Natural killer cell treated with Interleukin-12 subunit alpha and Interleukin-12 subunit beta and Interleukin-15 and Interleukin-18, amount 100 ng/mL, for 72 hours (primary cell): ENCODE results near the gene ZNF462. TPM values are rescaled to one million over a fixed set of nuclear protein-coding genes. Genes with fewer than 3 reads are reported as not detected.
A peak's percentile ranks its signal among the peaks of the same experiment; 100 is the strongest.

Experiments used
- ATAC-seq, 2 donors: fragments of 150-1000 bp; cut with Tn5 transposase in 1 of 2; sonication (Bioruptor Pico), chemical (Tn5 transposase) in 1 of 2; 2 replicates each; pipeline ENCODE4 v1.10.0; 2021
- DNase-seq: peaks from one replicate; pipeline ENCODE4 v3.0.0; 2022; ENCODE audit warnings: low spot score
- H3K27ac Mint-ChIP-seq, 2 donors: 1 replicate in 1 of 2; 2 replicates in 1 of 2; pipeline ENCODE4 v1.8.0; 2022; ENCODE audit warnings: mixed read lengths in 2 of 2, mild to moderate bottlenecking in 1 of 2, moderate library complexity in 1 of 2
- H3K27me3 Mint-ChIP-seq, 2 donors: 1 replicate in 1 of 2; 2 replicates in 1 of 2; pipeline ENCODE4 v1.8.0; 2022; ENCODE audit warnings: mixed read lengths in 2 of 2
- H3K36me3 Mint-ChIP-seq: one replicate; pipeline ENCODE4 v1.8.0; 2022; ENCODE audit warnings: mixed read lengths
- H3K4me1 Mint-ChIP-seq, 2 donors: 1 replicate in 1 of 2; 2 replicates in 1 of 2; pipeline ENCODE4 v1.8.0; 2022; ENCODE audit warnings: low read depth in 2 of 2, mixed read lengths in 2 of 2, mild to moderate bottlenecking in 1 of 2
- H3K4me3 Mint-ChIP-seq: one replicate; pipeline ENCODE4 v1.8.0; 2022; ENCODE audit warnings: mixed read lengths
- H3K9me3 Mint-ChIP-seq: 2 replicates; pipeline ENCODE4 v1.8.0; 2022; ENCODE audit warnings: mixed read lengths
- total RNA-seq, 2 donors: library from RNA; stranded (reverse); gene quantifications; one replicate each; pipeline ENCODE4 v1.2.3, GENCODE V29; 2022

ZNF462 gene
- total RNA-seq, 2 donors from 2014 or later = 0.31 TPM; not detected in 1

DNA sequence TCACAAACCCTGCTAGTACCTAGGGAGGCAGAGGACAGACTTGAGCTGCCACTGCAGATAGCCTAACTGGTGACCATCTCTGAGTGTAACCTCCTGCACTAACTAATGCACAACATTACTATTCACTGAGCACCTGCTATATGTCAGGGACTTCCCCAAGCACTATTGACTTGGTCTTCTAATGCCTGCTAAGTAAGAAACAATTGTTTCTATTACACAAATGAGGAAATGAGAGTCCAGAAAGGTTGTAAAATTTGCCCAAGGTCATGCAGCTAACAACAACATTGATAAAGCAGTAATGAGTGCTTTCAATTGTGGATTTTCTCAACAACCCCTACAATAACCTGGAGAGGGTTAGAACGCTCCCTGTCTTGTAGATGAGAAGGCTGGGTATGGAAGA is 183.7 kb downstream of the ZNF462 start:
- no peaks in the 10 kb centered on the region for H3K9me3 Mint-ChIP-seq
- H3K4me3 Mint-ChIP-seq = no peak overlapping the region
- ATAC-seq (peak in 1 of 2 donors; percentile 41), DNase-seq (no peak)
- peaks cover 0 to 2% of the 10 kb centered on the region in 2 donors for H3K27me3 Mint-ChIP-seq
- H3K4me1 Mint-ChIP-seq = no peaks in the 10 kb centered on the region
- H3K36me3 Mint-ChIP-seq = no peaks in the 10 kb centered on the region
- no peak overlapping the region for H3K27ac Mint-ChIP-seq

DNA sequence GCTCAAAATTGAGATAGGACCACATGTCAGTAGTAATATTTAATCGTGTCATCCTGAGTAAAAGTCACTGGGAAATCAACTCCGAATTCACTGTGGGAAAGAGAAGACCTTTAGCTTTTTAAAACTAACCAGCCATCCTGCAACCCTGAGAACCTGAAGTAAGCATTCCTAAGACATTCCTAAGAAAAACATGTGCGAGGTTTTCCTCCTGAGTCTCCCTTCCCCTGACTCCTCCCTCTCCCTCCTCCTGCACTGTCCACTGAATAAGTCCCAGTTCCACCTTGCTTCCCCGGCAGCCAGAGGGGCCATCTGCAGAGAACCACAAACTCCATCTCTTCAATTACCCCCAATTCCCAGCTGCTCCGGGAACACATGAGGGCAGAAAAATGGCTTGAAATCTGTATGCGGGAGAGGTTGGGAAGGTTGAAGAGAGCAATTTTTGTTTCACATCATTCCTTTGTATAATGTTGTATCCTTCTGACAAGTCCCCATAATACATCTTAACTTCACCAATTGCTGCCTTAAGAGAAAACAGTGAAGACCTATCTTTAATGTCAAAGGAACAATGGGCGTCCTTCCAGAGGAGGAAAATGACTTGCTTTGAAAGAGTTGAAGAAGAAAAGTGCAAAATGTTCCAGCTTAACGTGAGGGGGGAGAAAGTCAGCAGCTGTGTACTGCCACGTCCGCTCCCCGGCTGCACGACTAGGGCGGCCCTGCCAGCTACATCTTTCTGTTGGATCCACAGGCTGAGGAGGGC is 186.3 kb downstream of the ZNF462 start:
- no peak overlapping the region for H3K27ac Mint-ChIP-seq
- H3K4me3 Mint-ChIP-seq = no peak overlapping the region
- peaks cover 0 to 2% of the 10 kb centered on the region in 2 donors for H3K27me3 Mint-ChIP-seq
- no peaks in the 10 kb centered on the region for H3K4me1 Mint-ChIP-seq
- ATAC-seq (no peak), DNase-seq (no peak)
- no peaks in the 10 kb centered on the region for H3K9me3 Mint-ChIP-seq
- H3K36me3 Mint-ChIP-seq = no peaks in the 10 kb centered on the region

DNA sequence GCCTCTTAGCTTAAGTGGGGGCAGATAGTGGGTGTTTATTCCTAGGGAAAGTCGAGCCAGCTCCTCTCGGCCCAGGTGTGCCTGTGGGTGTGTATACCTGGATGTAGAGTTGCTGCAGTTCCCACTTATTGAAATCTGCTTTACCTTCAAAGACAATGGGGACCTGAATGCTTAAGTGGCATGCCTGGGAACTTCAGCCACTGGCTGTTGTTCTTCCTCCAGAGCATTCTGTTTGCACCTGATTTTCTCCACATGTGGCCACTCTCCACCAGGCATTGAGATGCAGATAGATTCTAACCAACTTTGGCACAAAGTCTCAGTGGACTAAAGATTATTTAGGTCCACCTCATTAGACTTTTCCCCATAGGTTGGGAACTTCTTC is 186.8 kb downstream of the ZNF462 start:
- H3K36me3 Mint-ChIP-seq = no peaks in the 10 kb centered on the region
- no peaks in the 10 kb centered on the region for H3K4me1 Mint-ChIP-seq
- no peak overlapping the region for H3K27ac Mint-ChIP-seq
- peaks cover 0 to 2% of the 10 kb centered on the region in 2 donors for H3K27me3 Mint-ChIP-seq
- ATAC-seq = no peak
- H3K4me3 Mint-ChIP-seq = no peak overlapping the region
- no peak for DNase-seq
- H3K9me3 Mint-ChIP-seq = no peaks in the 10 kb centered on the region

DNA sequence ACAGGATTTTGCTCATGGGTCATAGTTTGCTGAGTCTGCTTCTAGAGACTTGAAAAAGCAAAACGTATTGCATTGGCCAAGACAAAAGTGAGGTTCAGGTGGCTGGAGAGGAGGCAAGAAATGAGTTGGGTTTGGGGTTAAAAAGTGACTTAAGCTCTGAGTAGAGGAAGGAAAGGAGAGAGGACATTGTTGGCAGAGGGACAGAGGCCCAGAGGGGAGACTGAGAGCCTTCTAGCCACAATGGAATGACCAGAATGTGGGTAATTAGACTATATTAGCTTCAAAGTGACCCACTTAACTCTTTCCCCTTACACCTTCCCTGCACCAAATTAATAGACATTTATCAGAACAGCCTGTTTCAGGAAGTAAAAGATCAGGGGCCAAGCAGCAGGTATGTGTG is 188.4 kb downstream of the ZNF462 start:
- ATAC-seq (no peak), DNase-seq (no peak)
- Mint-ChIP-seq H3K4me1 (no peaks in the 10 kb centered on the region), H3K36me3 (no peaks in the 10 kb centered on the region), H3K27me3 (peaks cover 0 to 2% of the 10 kb centered on the region in 2 donors), H3K9me3 (no peaks in the 10 kb centered on the region), H3K27ac (no peak overlapping the region), H3K4me3 (no peak overlapping the region)

DNA sequence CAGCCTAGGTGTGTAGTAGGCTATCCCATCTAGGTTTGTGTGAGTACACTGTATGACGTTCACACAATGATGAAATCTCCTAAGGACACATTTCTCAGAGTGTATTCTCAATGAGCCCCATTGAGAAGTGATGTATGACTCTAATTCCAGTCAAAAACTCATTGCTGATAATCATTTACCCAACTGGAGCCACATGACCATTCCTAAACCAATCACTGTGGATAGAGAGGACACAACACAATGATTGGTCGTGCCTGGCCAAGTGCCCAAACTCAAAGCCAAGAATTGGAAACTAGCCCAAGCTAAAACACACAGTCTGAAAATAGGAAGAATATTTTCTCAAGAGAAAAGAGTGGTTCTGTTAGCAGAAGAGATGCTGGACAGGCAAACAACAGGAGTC is 191.2 kb downstream of the ZNF462 start:
- Mint-ChIP-seq H3K4me3 (no peak overlapping the region), H3K9me3 (no peaks in the 10 kb centered on the region), H3K27me3 (peaks cover 8% of the 10 kb centered on the region in 2 donors), H3K27ac (no peak overlapping the region), H3K36me3 (no peaks in the 10 kb centered on the region), H3K4me1 (no peaks in the 10 kb centered on the region)
- ATAC-seq (no peak), DNase-seq (no peak)

DNA sequence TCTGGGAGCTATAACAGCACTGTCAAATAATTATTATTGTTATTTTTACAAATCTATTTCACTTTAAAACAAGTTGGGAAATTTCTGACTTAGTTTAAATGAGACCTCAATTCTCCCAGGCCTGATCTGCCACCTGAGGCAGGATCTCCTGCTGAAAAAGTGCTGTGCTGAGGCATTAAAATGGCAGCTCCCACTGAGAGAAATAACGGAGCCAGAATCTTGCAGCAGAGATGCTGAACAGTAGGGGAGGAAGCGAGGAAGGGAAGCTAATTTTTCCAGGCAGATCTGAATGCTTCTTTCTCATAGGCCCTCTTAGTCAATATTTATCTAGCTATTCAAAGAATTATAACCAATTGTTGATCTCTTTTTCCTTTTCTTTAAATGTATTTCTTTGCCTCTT is 196.3 kb downstream of the ZNF462 start:
- Mint-ChIP-seq H3K4me3 (no peak overlapping the region), H3K4me1 (no peaks in the 10 kb centered on the region), H3K27ac (no peak overlapping the region), H3K9me3 (no peaks in the 10 kb centered on the region), H3K36me3 (no peaks in the 10 kb centered on the region), H3K27me3 (peaks cover 8% of the 10 kb centered on the region in 2 donors)
- DNase-seq (no peak), ATAC-seq (no peak)

DNA sequence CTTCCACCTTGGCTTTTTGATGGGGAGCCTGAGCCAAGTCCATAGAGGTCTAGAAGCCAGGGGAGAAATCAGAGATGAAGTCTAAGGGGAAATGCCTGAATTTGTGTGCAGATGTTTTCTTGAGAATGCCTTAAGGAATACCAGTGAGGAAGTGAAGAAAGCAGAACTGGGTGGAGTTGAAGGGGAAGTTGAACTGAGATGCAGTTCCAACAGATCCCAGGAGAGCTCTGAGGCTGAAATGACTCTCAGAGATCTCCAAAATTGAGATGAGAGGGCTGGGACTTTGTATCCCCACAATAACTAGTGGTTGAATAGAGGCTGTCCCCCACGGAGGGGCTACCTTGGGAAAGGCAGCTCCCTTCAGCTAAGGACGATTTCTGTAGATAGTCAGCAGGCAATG is 197.1 kb downstream of the ZNF462 start:
- Mint-ChIP-seq H3K4me1 (no peaks in the 10 kb centered on the region), H3K4me3 (no peak overlapping the region), H3K27me3 (peaks cover 11 to 14% of the 10 kb centered on the region in 2 donors), H3K36me3 (no peaks in the 10 kb centered on the region), H3K27ac (no peak overlapping the region), H3K9me3 (no peaks in the 10 kb centered on the region)
- DNase-seq (no peak), ATAC-seq (peak in 1 of 2 donors; percentile 11)
